Breast epithelium (tissue), 3 donors: Measurements from ENCODE around the gene EIF4G2.

Experiments
- POLR2A ChIP-seq: fragments of 450-650 bp; IDR thresholded peaks from one replicate; pipeline ENCODE4 v1.6.1; 2016; ENCODE audit warnings: antibody characterized with exemption, mild to moderate bottlenecking, moderate library complexity
- POLR2AphosphoS5 ChIP-seq, 3 donors: sonication (generic); formaldehyde crosslinking; IDR thresholded peaks; one replicate each; pipeline ENCODE4 v1.6.1; 2017; ENCODE audit warnings: antibody characterized with exemption in 3 of 3
- TF ChIP-seq, protein P1 (sequence below), 3 donors: fragments of 450-650 bp; IDR thresholded peaks; one replicate each; pipeline ENCODE4 v1.5.1; 2016 to 2017; ENCODE audit warnings: antibody characterized with exemption in 3 of 3, mild to moderate bottlenecking in 3 of 3, moderate library complexity in 3 of 3

DNA sequence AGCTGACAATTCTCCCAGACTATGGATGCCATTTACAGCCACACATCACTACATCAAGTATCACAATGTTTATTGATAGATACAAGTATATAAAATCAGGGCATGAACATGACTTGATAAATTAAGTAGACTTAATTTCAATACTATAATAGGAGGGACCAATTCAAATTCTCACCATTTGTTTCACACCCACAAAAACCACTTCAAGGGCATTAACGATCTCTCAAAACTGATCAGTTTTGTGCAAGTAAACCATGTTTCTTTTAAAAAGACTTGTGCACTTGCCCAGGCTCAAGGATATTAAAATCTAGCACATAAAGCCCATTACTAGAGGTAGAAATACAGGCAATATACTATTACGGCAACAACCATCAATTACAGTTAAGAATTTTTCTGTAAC is 11.7 kb downstream of the EIF4G2 start:
- TF ChIP-seq, protein P1, sequence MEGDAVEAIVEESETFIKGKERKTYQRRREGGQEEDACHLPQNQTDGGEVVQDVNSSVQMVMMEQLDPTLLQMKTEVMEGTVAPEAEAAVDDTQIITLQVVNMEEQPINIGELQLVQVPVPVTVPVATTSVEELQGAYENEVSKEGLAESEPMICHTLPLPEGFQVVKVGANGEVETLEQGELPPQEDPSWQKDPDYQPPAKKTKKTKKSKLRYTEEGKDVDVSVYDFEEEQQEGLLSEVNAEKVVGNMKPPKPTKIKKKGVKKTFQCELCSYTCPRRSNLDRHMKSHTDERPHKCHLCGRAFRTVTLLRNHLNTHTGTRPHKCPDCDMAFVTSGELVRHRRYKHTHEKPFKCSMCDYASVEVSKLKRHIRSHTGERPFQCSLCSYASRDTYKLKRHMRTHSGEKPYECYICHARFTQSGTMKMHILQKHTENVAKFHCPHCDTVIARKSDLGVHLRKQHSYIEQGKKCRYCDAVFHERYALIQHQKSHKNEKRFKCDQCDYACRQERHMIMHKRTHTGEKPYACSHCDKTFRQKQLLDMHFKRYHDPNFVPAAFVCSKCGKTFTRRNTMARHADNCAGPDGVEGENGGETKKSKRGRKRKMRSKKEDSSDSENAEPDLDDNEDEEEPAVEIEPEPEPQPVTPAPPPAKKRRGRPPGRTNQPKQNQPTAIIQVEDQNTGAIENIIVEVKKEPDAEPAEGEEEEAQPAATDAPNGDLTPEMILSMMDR (IDR thresholded peaks at IDR 0.05), result no peak
- TF ChIP-seq POLR2A, result no peak
- no peak for TF ChIP-seq POLR2AphosphoS5 (IDR thresholded peaks at IDR 0.05)
